HCT116 (cell line): ENCODE measurements around the gene CHST8.

Experiments used
- CEBPB ChIP-seq: IDR thresholded peaks from 2 replicates; pipeline ENCODE4 v1.6.1; 2012; ENCODE audit warnings: low read depth
- CTCF ChIP-seq, 3 experiments: fragments of 200-600 bp in 1 of 3; sonication (generic) in 1 of 3; IDR thresholded peaks in 2 of 3; conservative IDR thresholded peaks in 1 of 3; 2 replicates each; pipeline ENCODE4 v1.5.1; 2012 to 2017; ENCODE audit warnings: low read depth in 2 of 3, low read length in 2 of 3, antibody characterized with exemption in 1 of 3, borderline replicate concordance in 1 of 3, control low read depth in 1 of 3, mild to moderate bottlenecking in 1 of 3, mixed read lengths in 1 of 3, mixed run types in 1 of 3, moderate library complexity in 1 of 3; ENCODE audit not compliant: insufficient read depth in 1 of 3
- EZH2 ChIP-seq: fragments of 200-600 bp; sonication (generic); IDR thresholded peaks from 2 replicates; pipeline ENCODE4 v1.6.1; 2017; ENCODE audit warnings: antibody characterized with exemption, mixed run types
- EZH2phosphoT487 ChIP-seq: fragments of 200-600 bp; IDR thresholded peaks from 2 replicates; pipeline ENCODE4 v1.6.1; 2018; ENCODE audit warnings: antibody characterized with exemption, borderline replicate concordance
- FOSL1 ChIP-seq: IDR thresholded peaks from 2 replicates; pipeline ENCODE4 v1.6.1; 2012; ENCODE audit warnings: low read depth
- POLR2A ChIP-seq: IDR thresholded peaks from 2 replicates; pipeline ENCODE4 v1.7.0; 2011; ENCODE audit warnings: borderline replicate concordance; ENCODE audit not compliant: insufficient read depth, insufficient read length; ENCODE audit errors: extremely low read depth
- POLR2AphosphoS5 ChIP-seq: IDR thresholded peaks from 2 replicates; pipeline ENCODE4 v1.6.1; 2011; ENCODE audit warnings: mild to moderate bottlenecking, low read depth, low read length, moderate library complexity
- REST ChIP-seq: IDR thresholded peaks from 2 replicates; pipeline ENCODE4 v1.6.1; 2012; ENCODE audit warnings: low read depth
- SP1 ChIP-seq: IDR thresholded peaks from 2 replicates; pipeline ENCODE4 v1.6.1; 2012; ENCODE audit warnings: low read depth
- SRF ChIP-seq: IDR thresholded peaks from 2 replicates; pipeline ENCODE4 v1.6.1; 2012; ENCODE audit warnings: low read depth
- TCF7L2 ChIP-seq: IDR thresholded peaks from 2 replicates; pipeline ENCODE4 v1.7.0; 2011; ENCODE audit warnings: borderline replicate concordance, inconsistent platforms; ENCODE audit not compliant: insufficient read depth, insufficient read length; ENCODE audit errors: extremely low read depth
- ZNF274 ChIP-seq: fragments of 200-500 bp; sonication (Bioruptor generic); IDR thresholded peaks from 2 replicates; pipeline ENCODE4 v1.6.1; 2014; ENCODE audit warnings: mild to moderate bottlenecking, low read depth, low read length, inconsistent platforms
- TF ChIP-seq, protein P1 (sequence below): IDR thresholded peaks from 2 replicates; pipeline ENCODE4 v1.6.1; 2012
- TF ChIP-seq, protein P2 (sequence below): IDR thresholded peaks from 2 replicates; pipeline ENCODE4 v1.6.1; 2012

GRCh38 chr19:33683881-33684537 lies 62.3 kb downstream of the CHST8 start:
- no peak for TF ChIP-seq POLR2A
- no peak for TF ChIP-seq CEBPB
- peak; percentile 56 for TF ChIP-seq REST
- TF ChIP-seq, protein P1, sequence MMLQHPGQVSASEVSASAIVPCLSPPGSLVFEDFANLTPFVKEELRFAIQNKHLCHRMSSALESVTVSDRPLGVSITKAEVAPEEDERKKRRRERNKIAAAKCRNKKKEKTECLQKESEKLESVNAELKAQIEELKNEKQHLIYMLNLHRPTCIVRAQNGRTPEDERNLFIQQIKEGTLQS, result no peak
- TF ChIP-seq CTCF (IDR thresholded peaks at IDR 0.05 in 2 of 3, conservative IDR thresholded peaks at IDR 0.05 in 1 of 3; ENCODE audit: borderline replicate concordance in 1 of 3, insufficient read depth in 1 of 3, low read depth in 2 of 3, low read length in 2 of 3), result no peak
- no peak for TF ChIP-seq POLR2AphosphoS5
- TF ChIP-seq EZH2phosphoT487, result no peak
- no peak for TF ChIP-seq EZH2
- no peak for TF ChIP-seq TCF7L2
- TF ChIP-seq SP1, result no peak
- TF ChIP-seq, protein P2, sequence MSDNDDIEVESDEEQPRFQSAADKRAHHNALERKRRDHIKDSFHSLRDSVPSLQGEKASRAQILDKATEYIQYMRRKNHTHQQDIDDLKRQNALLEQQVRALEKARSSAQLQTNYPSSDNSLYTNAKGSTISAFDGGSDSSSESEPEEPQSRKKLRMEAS, result no peak
- no peak for TF ChIP-seq ZNF274
- TF ChIP-seq SRF, result no peak
- no peak for TF ChIP-seq FOSL1
